Body of pancreas (tissue), 4 donors: Measurements from ENCODE around the gene COX19.

Source experiments
- CTCF ChIP-seq, 7 experiments: fragments of 450-650 bp in 4 of 7; fragments of 200-600 bp in 3 of 7; sonication (generic) in 3 of 7; IDR thresholded peaks; one replicate each; pipeline ENCODE4 v1.5.1; 2016 to 2019; ENCODE audit warnings: antibody characterized with exemption in 7 of 7
- POLR2A ChIP-seq, 3 donors: fragments of 450-650 bp; IDR thresholded peaks; one replicate each; pipeline ENCODE4 v1.6.1; 2016; ENCODE audit warnings: antibody characterized with exemption in 3 of 3, mild to moderate bottlenecking in 2 of 3

GRCh38 chr7:916291-916941 lies 58.9 kb downstream of the COX19 start:
- TF ChIP-seq CTCF (IDR thresholded peaks at IDR 0.05) (no peak), POLR2A (IDR thresholded peaks at IDR 0.05) (no peak)
